ENCODE measurements around the gene ZNF219.

The ZNF219 gene

GRCh38 chr14:21101802-21102413, 3.5 kb upstream of the ZNF219 start:
- no peak for DNase-seq

DNA sequence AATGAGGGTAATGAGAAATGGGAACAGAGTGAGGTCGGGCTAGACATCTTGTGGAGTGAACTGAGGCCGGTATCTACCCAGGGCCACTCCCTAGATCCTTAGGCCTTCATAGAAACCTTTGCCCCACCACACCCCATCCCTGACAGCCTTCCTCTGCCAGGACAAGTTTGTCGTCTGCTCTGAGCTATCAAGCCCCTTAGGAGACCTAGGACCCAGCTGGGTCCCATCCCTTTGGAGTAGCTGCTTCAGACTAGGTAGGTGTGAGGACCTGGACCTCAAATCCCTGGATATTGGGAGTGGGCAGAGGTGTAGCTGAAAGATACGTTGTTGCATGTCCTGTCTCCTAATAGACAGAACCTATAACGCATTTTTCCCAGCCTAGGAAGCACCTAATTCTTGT, 2.5 kb upstream of the ZNF219 start, which contains the start of gene TMEM253:
Gene TMEM253 (plus strand): TSS at position 136 of the 400 bp plus-strand sequence. CDS start 278 bp downstream, outside the sequence.
- no peak for DNase-seq

DNA sequence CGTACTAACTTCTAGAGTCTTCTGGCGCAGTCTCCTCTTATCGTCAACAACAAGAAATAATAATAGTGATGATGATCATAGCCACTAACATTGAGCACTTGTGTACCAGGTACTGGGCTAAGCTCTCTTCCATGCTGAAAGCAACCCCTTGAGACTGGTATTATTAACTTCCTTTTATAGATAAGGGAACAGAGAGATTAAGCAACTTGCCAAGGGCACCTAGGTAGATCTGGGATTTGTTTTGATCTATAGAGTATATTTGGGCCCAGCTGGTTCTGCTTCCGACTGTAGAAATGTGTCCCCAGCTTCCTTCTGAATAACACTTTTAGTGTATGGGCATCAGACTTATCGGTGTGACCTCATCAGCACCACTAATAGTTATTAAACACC, 1.1 kb upstream of the ZNF219 start:
- no peak for DNase-seq

GRCh38 chr14:21098892-21099595, 589 bp upstream of the ZNF219 start:
- no peak for DNase-seq

- no peak for DNase-seq
Observed at GRCh38 chr14:21097636-21098075, 799 bp downstream of the ZNF219 start.

DNA sequence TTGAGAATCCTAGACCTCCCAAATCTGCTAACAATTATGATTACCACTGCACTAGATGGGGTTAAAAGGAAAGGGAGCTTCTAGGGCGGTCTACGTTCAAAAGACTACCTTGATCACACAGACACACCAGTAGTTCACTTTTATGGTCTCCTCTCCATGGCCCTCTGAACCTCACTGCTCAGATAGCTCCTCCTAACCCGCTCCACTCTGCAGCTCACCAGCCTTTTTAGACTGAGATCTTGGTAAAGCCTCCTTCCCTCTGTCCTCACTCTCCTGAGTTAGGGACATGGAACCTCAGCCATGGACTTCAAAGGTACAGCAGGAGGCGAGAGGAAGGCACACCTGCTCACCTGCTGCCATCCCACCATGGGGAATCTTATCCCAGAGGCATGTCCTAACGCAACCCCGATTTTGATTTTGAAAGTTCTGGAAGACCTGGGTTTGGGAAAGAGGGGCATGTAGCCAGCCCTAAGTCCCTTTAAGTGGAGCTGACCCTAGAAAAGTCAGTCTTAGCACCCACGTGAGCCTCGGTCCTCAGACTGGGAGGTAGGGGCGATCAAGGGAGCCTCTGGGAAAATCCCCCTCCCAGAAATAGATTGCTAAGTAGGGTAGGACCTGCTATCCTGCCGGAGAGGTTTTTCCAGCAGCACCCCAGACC, 1.3 kb downstream of the ZNF219 start:
- DNase-seq = no peak

DNA sequence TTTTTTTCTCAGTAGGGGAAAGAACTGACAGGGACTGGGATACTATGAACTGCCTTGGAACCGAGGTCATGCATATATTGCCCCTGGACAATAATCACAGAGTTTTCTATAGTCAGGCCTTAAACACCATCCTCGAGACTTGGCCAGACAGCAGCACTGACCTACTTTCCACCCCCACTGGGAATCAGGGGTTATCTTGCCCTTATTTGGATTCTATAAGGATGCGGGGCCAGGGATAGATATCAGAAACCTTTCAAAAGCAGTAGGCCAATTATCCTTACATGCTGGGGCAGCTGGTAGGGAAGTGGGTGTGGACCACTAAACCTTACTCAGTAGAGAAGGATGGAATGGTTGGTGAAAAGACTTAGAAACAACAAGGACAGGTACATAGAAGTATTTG, 2.0 kb downstream of the ZNF219 start:
- DNase-seq = no peak

- DNase-seq = no peak
Observed at GRCh38 chr14:21095430-21096205, 2.8 kb downstream of the ZNF219 start.

- DNase-seq = no peak
Observed at GRCh38 chr14:21093769-21094681, 4.4 kb downstream of the ZNF219 start.

DNA sequence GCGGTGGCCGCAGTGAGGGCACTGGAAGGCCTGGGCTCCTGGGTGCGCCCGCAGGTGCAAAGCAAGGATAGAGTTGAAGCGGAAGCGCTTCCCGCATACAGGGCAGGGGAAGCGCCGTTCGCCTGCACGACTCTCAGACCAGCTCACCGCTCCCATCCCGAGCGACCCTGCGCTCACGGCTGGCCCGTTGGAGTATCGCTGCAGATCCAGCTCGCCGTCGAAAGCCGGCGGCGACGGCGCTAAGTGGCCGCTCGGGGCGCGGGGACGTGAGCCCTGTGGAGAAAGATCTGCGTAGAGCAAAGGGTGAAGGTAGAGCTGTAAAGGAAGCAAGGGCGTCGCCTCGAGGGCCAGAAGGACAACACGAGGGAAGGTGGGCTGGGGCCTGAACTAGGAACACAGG, 5.4 kb downstream of the ZNF219 start:
- DNase-seq = no peak

DNA sequence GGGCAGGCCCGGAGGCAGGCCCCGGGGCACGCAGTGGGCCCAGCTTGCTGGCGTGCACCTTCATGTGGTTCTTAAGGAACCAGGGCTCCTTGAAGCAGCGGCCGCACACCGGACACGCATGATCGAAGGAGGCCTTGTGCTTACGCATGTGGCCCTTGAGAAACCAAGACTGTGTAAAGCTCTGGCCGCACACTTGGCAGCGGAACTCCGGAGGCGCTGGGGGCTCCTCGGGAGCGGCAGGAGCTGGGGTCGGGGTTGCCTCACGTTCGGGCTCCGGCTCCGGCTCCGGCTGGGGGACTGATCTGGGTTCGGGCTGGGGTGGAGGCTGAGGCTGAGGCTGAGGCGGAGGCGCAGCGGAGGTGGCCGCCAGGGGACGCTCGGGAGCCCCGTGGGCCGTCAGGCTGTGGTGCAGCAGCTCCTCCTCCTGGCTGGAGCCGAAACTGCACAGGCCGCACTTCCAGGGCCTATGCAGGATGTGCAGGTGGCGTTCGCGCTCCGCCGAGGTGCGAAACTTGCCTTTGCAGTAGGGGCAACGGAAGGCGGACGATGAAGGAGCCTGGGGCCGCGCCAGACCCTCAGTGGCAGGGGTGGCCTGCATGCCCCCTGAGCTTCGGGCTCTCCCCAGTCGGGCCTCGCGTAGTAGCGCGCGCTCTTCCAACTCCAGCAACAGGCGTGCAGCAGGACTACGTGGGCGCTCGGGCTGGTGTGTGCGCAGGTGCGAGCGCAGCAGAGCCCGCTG, 6.0 kb downstream of the ZNF219 start:
- DNase-seq = no peak

DNA sequence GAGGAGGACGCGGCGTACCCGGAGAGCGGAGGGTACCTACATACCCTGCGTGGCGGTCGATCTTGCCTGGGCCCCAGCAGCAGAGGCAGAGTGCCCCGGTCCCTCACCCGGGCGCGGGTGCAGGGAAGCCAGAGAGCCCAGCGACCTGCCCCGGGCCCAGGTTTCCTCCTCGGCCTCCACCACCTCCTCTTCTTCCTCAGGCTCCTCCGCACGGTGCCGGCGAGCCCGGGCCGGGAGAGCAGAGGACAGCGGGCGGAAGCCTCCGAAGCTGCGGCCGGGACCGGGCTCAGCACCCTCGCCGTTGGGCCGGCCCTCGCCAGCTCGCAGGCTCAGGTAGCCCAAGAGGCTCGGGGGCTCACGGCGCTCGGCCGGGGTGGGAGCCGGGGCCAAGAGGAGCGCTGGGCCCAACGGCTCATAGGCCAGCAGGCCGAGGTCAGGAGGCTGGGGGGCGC, 6.6 kb downstream of the ZNF219 start:
- no peak for DNase-seq

- DNase-seq = no peak
Observed at GRCh38 chr14:21090940-21091663, 7.4 kb downstream of the ZNF219 start.

DNA sequence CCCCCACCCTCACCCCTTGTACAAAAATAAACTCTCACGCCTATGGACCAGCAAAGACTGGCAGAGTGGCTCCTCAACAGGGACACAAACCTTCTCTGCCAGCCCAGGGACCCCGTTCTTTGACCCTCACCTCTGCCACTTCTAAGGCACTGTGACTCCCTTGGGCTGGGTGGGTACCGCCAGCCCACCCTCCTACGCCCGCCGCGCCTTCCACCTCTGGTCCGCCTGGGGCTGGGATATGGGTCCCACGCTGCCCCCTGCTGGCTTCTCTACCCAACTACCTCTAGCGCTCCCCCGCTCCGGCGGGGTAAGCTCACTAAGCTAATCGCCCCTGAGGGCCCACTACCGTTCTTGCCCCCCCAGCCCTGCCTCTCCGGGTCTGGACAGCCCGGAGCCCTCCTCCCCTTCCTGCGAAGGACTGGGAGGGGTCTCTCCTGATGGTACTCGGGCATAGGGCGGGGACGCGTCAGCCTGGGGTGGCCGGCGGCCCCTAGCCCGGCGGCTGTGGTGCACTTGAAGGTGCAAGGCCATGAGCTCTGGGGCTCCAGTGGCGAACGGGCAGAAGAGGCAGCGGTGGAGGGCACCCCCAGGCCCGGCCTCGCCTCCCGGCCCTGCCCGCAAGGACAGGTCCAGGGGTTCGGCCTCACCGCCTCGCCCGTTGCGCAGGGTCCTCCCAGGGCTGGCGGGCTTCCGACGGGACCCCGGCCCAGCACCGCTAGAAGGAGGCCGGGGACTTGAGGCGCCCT, 8.1 kb downstream of the ZNF219 start:
- no peak for DNase-seq

DNA sequence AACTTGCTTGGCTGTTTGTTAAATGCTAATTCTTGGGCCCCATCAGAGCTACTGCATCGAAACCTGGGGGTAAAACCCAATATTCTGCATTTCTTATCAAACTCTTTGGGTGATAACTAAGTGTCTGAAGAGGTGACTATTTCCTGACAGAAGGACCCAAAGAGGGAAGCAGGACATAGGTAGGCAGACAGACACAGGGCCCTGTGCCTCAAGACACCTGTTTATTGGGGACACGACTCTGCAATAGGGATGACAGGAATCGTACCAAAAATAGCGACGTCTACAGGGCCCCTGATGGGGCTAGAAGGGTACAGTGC, 8.6 kb downstream of the ZNF219 start:
- no peak for DNase-seq

GRCh38 chr14:21089271-21089670, 9.2 kb downstream of the ZNF219 start:
- no peak for DNase-seq

- no peak for DNase-seq
Observed at GRCh38 chr14:21088687-21089086, 9.8 kb downstream of the ZNF219 start.

DNA sequence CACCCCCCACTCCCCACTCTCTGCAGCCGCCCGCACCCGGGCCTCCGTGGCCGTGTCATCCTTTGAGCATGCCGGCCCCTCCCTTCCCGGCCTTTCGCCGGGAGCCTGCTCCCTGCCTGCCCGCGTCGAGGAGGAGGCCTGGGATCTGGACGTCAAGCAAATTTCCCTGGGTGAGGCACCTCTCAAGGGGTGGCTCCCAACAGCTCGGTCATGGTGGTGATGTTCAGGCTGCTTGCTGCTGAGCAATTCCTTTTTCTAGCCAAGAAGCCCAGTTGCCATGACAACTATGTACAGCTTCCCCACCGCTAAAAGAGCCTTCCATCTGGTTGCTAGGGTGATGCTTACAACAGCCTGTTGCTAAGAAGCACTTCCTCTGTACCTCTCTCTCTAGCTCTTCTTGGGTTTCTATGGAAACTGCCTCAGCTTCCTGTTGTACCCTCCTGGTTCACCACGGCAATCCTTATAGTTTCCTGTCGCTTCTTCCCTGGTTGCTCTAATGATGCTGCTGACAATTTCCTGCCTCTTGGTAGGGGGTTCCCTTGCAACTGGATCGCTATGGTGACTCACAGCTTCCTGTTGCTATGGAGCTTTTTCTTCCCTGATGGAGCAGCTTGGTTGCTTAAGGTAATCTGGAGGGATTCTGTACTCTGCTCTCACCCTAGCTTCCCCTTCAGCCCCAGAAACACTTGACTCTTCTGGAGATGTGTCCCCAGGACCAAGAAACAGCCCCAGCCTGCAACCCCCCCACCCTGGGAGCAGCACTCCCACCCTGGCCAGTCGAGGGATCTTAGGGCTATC, 11.0 kb downstream of the ZNF219 start:
- DNase-seq = peak; percentile 47

- DNase-seq = no peak
Observed at GRCh38 chr14:21086908-21087293, 11.6 kb downstream of the ZNF219 start.

Measured in GF-D8 (cell line).